Measurements from ENCODE around the gene PKD1. TPM values are rescaled to one million over a fixed set of nuclear protein-coding genes. Genes with fewer than 3 reads are reported as not detected.

PKD1 gene
- total RNA-seq, 1 donor from 2014 or later: 183 TPM

- no peak for DNase-seq (ENCODE audit: low spot score in 2 of 2, unreplicated experiment in 2 of 2)
- Mint-ChIP-seq H3K27ac (no peak overlapping the region), H3K9me3 (no peaks in the 10 kb centered on the region), H3K4me1 (peaks cover 50% of the 10 kb centered on the region), H3K4me3 (peak overlapping the region; percentile 41), H3K27me3 (ENCODE audit: low read depth) (no peaks in the 10 kb centered on the region), H3K36me3 (peaks cover 4% of the 10 kb centered on the region)
- TF ChIP-seq, protein P1, sequence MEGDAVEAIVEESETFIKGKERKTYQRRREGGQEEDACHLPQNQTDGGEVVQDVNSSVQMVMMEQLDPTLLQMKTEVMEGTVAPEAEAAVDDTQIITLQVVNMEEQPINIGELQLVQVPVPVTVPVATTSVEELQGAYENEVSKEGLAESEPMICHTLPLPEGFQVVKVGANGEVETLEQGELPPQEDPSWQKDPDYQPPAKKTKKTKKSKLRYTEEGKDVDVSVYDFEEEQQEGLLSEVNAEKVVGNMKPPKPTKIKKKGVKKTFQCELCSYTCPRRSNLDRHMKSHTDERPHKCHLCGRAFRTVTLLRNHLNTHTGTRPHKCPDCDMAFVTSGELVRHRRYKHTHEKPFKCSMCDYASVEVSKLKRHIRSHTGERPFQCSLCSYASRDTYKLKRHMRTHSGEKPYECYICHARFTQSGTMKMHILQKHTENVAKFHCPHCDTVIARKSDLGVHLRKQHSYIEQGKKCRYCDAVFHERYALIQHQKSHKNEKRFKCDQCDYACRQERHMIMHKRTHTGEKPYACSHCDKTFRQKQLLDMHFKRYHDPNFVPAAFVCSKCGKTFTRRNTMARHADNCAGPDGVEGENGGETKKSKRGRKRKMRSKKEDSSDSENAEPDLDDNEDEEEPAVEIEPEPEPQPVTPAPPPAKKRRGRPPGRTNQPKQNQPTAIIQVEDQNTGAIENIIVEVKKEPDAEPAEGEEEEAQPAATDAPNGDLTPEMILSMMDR (IDR thresholded peaks at IDR 0.05; ENCODE audit: unreplicated experiment): no peak
Measured at GRCh38 chr16:2151188-2152091, 15.7 kb upstream of the PKD1 start.

GRCh38 chr16:2150418-2151187, 14.9 kb upstream of the PKD1 start:
- no peak overlapping the region for H3K27ac Mint-ChIP-seq

GRCh38 chr16:2149630-2150417, 14.1 kb upstream of the PKD1 start:
- peak overlapping the region; percentile 6 for H3K27ac Mint-ChIP-seq
- peak overlapping the region; percentile 59 for H3K4me3 Mint-ChIP-seq
- H3K9me3 Mint-ChIP-seq: no peaks in the 10 kb centered on the region
- no peaks in the 10 kb centered on the region for H3K27me3 Mint-ChIP-seq (ENCODE audit: low read depth)
- H3K4me1 Mint-ChIP-seq: peaks cover 48% of the 10 kb centered on the region
- no peak for DNase-seq (ENCODE audit: low spot score in 2 of 2, unreplicated experiment in 2 of 2)
- peaks cover 4% of the 10 kb centered on the region for H3K36me3 Mint-ChIP-seq
- TF ChIP-seq, protein P1 (IDR thresholded peaks at IDR 0.05; ENCODE audit: unreplicated experiment): no peak

More at GRCh38 chr16:2150418-2151187, 14.9 kb upstream of the PKD1 start:
- H3K4me1 Mint-ChIP-seq: peaks cover 48% of the 10 kb centered on the region
- no peak for DNase-seq (ENCODE audit: low spot score in 2 of 2, unreplicated experiment in 2 of 2)
- TF ChIP-seq, protein P1 (IDR thresholded peaks at IDR 0.05; ENCODE audit: unreplicated experiment): no peak
- H3K9me3 Mint-ChIP-seq: no peaks in the 10 kb centered on the region
- peak overlapping the region; percentile 59 for H3K4me3 Mint-ChIP-seq
- peaks cover 4% of the 10 kb centered on the region for H3K36me3 Mint-ChIP-seq
- no peaks in the 10 kb centered on the region for H3K27me3 Mint-ChIP-seq (ENCODE audit: low read depth)

- peaks cover 39% of the 10 kb centered on the region for H3K4me1 Mint-ChIP-seq
- H3K27me3 Mint-ChIP-seq (ENCODE audit: low read depth): no peaks in the 10 kb centered on the region
- H3K9me3 Mint-ChIP-seq: no peaks in the 10 kb centered on the region
- TF ChIP-seq, protein P1 (IDR thresholded peaks at IDR 0.05; ENCODE audit: unreplicated experiment): no peak
- no peak overlapping the region for H3K27ac Mint-ChIP-seq
- DNase-seq (ENCODE audit: low spot score in 2 of 2, unreplicated experiment in 2 of 2): no peak
- peak overlapping the region; percentile 59 for H3K4me3 Mint-ChIP-seq
- H3K36me3 Mint-ChIP-seq: peaks cover 4% of the 10 kb centered on the region
Measured at GRCh38 chr16:2148714-2149629, 13.3 kb upstream of the PKD1 start.

Measured in mesothelial cell of epicardium (in vitro differentiated cells).